Brain microvascular endothelial cell (primary cell): ENCODE results near the gene RAD52.
"Not testable (repeated sequence)": the region's sequence is repeated elsewhere in the genome, so short reads cannot be mapped to it uniquely, and the experiment has no call there.

ENCODE experiments used
- DNase-seq: peaks from one replicate; pipeline ENCODE4 v3.0.0-alpha.2; 2020
- H3K27ac ChIP-seq: fragments of 250-450 bp; sonication (Bioruptor Pico); 2 replicates; pipeline ENCODE4 v1.5.1; 2020; ENCODE audit warnings: mild to moderate bottlenecking, moderate library complexity
- H3K27me3 ChIP-seq: fragments of 250-450 bp; sonication (Bioruptor Pico); replicated peaks from 2 replicates; pipeline ENCODE4 v1.5.1; 2020; ENCODE audit warnings: mild to moderate bottlenecking
- H3K36me3 ChIP-seq: fragments of 250-450 bp; sonication (Bioruptor Pico); replicated peaks from 2 replicates; pipeline ENCODE4 v1.5.1; 2020; ENCODE audit warnings: mild to moderate bottlenecking
- H3K4me3 ChIP-seq: 2 replicates; pipeline ENCODE4 v1.5.1; 2011; ENCODE audit warnings: low read depth, mild to moderate bottlenecking, control low read depth, low read length, moderate library complexity
- in situ Hi-C: cut with HindIII; loops from 2 replicates; pipeline ENCODE4 v1.10.0; 2017; ENCODE audit warnings: low sequenced_read_pairs, low pct_ligation_motif_present
- TF ChIP-seq, protein P1 (sequence below): IDR thresholded peaks from 2 replicates; pipeline ENCODE4 v1.5.1; 2011; ENCODE audit warnings: low read depth, mild to moderate bottlenecking, moderate library complexity, low read length, control low read depth, inconsistent platforms; ENCODE audit errors: missing control alignments

Gene RAD52

DNA sequence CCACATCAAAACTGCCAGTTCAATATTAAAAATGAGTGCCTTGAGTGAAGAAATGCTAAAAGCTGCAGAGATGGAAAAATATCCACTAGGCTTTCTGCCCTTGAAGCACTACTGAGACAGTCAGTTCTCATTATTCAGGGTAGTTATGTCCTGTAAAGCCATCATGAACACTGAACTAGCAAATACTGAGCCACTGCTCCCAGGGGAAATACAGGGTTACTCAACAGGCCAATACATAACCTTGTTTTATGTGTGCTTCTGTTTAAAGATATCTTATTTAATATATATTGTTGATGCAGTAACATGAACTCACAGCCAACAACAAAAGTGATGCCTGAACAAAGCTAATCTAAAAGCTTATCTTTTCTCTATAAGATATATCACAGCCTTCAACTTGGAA, 3.3 kb downstream of the RAD52 start:
- H3K4me3 ChIP-seq = no peak overlapping the region
- H3K36me3 ChIP-seq = no peaks in the 10 kb centered on the region
- no peak overlapping the region for H3K27ac ChIP-seq
- TF ChIP-seq, protein P1, sequence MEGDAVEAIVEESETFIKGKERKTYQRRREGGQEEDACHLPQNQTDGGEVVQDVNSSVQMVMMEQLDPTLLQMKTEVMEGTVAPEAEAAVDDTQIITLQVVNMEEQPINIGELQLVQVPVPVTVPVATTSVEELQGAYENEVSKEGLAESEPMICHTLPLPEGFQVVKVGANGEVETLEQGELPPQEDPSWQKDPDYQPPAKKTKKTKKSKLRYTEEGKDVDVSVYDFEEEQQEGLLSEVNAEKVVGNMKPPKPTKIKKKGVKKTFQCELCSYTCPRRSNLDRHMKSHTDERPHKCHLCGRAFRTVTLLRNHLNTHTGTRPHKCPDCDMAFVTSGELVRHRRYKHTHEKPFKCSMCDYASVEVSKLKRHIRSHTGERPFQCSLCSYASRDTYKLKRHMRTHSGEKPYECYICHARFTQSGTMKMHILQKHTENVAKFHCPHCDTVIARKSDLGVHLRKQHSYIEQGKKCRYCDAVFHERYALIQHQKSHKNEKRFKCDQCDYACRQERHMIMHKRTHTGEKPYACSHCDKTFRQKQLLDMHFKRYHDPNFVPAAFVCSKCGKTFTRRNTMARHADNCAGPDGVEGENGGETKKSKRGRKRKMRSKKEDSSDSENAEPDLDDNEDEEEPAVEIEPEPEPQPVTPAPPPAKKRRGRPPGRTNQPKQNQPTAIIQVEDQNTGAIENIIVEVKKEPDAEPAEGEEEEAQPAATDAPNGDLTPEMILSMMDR = no peak
- in situ Hi-C loops = no loop called here
- H3K27me3 ChIP-seq = no peaks in the 10 kb centered on the region
- DNase-seq = peak; percentile 8

DNA sequence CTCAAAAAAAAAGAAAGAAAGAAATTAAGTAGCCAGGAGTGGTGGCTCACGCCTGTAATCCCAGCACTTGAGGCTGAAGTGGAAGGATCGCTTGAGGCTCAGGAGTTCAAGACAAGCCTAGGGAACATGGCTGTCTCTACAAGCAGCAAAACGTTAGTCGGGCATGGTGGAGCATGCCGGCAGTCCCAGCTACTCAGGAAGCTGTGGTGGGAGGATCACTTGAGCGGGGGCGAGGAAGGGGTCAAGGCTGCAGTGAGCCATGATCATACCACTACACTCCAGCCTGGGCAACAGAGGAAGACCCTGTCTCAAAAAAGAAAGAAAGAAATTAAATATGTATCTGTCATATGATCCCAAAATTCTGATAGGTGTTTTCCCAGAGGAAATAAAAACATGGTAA, 5.3 kb downstream of the RAD52 start:
- no peak for DNase-seq
- Histone ChIP-seq H3K36me3 (no peaks in the 10 kb centered on the region), H3K4me3 (no peak overlapping the region), H3K27me3 (no peaks in the 10 kb centered on the region), H3K27ac (no peak overlapping the region)
- in situ Hi-C loops = no loop called here
- TF ChIP-seq, protein P1 = no peak

DNA sequence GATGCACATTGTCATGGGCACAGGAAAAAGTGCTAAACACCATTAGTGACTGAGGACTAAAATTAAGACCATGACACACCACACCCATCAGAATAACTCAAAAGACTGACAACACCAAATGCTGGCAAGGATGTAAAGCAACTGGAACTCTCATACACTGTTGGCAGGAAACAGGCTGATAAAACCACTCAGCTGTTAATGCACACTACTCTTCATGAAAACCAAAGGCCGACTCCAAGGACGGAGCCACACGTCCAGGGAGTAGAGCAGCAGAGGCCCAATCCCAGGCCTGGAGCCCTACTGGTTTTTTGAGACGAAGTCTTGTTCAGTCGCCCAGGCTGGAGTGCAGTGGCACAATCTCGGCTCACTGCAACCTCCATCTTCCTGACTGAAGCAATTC, 6.4 kb downstream of the RAD52 start:
- Histone ChIP-seq H3K4me3 (no peak overlapping the region), H3K27me3 (no peaks in the 10 kb centered on the region), H3K36me3 (no peaks in the 10 kb centered on the region), H3K27ac (no peak overlapping the region)
- DNase-seq = no peak
- TF ChIP-seq, protein P1 = no peak
- in situ Hi-C loops = no loop called here

DNA sequence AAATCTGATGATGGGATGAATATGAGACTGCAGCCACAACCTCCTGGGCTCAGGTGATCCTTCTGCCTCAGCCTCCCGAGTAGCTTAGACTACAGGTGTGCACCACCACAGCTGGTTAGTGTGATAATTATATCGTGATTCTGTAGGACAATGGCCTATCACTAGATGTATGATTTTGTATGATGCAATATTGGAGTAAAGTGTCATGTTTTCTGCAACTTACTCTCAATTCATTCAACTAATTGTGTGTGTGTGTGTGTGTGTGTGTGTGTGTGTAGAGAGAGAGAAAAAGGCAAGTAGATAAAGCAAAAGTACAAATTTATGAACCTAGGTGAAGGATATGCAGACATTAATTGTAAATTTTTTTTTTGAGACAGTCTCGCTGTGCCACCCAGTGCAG, 10.7 kb downstream of the RAD52 start:
- DNase-seq = no peak
- in situ Hi-C loops = no loop called here
- H3K27me3 ChIP-seq = no peaks in the 10 kb centered on the region
- TF ChIP-seq, protein P1 = no peak
- no peak overlapping the region for H3K27ac ChIP-seq
- H3K36me3 ChIP-seq = no peaks in the 10 kb centered on the region
- H3K4me3 ChIP-seq = no peak overlapping the region

DNA sequence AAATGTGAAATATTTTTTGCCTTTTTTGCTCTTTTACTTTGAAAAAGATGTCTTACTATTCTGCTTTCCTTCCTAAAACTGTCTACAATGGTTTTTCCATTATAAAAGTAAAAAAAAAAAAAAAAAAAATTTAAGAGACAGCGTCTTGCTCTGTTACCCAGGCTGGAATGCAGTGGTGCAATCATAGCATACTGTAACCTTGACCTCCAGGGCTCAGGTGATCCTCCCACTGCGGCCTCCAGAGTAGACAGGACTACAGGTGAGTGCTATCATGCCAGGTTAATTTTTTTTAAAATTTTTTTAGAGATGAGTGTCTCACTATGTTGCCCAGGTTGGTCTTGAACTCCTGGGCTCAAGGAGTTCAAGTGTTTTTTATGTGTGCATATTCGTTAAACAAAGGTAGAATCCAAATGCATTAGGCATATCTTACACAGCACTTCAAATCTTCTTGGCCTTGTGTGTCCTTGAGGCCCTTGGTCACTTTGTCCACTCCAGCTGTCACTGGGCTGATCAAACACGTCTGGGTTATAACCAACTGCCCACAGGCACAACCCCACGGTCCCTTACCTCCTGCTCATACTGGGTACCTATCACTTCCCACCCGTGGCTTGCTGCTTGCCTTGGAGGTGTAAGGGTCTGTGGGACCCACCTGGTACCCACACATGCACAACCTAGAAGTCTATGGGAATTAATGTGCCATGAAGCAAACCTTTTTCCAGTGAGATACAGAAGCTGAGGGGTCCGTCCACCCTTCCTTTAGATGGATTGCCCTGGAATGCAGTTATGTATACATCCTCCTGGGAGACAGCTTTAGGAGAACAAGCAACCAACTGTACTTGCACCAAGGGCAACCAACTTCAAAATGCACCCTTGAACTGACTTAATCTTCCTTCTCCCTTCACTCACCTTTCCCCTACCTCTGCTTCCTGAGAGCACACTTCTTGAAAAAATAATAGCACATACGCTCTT, 12.8 kb downstream of the RAD52 start:
- H3K27me3 ChIP-seq = no peaks in the 10 kb centered on the region
- H3K27ac ChIP-seq = no peak overlapping the region
- TF ChIP-seq, protein P1 = no peak
- in situ Hi-C loops = no loop called here
- H3K36me3 ChIP-seq = peaks cover 5% of the 10 kb centered on the region
- no peak for DNase-seq
- H3K4me3 ChIP-seq = no peak overlapping the region

DNA sequence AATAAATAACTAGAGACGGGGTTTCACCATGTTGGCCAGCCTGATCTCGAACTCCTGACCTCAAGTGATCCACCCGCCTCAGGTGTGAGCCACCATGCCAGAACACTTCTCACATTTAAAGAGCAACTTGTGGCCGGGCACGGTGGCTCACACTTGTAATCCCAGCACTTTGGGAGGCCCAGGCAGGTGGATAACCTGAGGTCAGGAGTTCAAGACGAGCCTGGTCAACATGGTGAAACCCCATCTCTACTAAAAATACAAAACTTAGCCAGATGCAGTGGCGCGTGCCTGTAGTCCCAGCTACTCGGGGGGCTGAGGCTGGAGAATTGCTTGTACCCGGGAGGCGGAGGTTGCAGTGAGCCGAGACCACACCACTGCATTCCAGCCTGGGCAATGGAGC, 13.6 kb downstream of the RAD52 start:
- H3K27ac ChIP-seq, in situ Hi-C loops, DNase-seq, H3K27me3 ChIP-seq, H3K4me3 ChIP-seq: not testable (repeated sequence)
- peaks cover 13% of the 10 kb centered on the region for H3K36me3 ChIP-seq
